LNCaP clone FGC (cell line): ENCODE results near the gene NAA15.
A peak's percentile ranks its signal among the peaks of the same experiment; 100 is the strongest.

Experiments
- DNase-seq: peaks from one replicate; pipeline ENCODE4 v3.0.0-alpha.2; 2011; ENCODE audit warnings: low read depth
- H3K4me3 ChIP-seq: 2 replicates; pipeline ENCODE4 v1.5.1; 2011; ENCODE audit warnings: mild to moderate bottlenecking, low read depth, low read length, control low read depth
- TF ChIP-seq, protein P1 (sequence below): IDR thresholded peaks from 2 replicates; pipeline ENCODE4 v1.5.1; 2012; ENCODE audit warnings: mild to moderate bottlenecking; ENCODE audit not compliant: control insufficient read depth, insufficient read depth; ENCODE audit errors: extremely low read depth

Gene NAA15

DNA sequence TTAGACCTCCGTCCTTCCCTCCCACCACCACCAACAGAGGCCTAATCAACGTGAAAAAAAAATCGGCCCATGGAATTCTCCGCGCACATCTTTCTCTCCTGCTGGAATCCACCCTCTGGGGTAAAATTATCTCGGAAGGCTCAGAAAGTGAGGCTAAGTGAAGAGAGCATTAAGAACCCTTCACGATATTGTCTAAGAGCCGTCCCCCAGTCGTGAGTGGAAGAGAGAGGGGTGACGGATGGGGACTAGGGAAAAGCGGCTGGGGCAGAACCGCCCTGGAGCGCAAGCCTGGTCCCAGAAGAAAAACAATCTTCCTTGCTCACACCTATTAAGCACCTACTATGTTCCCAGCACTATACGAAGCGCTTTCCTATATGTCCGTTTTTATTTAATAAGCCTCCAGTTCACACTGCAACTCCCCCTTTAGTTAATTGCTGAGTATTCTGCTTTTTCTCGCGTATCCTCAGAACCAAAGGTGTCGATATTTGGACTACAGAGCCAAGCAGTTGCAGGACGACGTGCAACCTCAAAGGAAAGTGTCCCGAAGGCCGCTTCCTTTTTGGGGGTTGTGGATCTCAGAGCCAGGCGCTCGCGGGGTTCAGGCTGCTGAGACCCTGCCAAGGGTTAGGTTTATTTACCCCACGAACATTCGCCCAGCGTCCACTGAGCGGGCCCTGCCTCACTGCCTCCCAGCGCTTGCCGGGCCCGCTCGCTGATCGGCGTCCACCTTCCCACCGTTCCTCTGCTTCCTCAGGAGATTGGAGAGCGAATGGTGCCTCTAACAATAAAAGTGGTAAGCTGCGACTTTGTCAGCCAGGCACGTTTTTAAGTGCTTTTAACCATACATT, 22.2 kb upstream of the NAA15 start:
- TF ChIP-seq, protein P1, sequence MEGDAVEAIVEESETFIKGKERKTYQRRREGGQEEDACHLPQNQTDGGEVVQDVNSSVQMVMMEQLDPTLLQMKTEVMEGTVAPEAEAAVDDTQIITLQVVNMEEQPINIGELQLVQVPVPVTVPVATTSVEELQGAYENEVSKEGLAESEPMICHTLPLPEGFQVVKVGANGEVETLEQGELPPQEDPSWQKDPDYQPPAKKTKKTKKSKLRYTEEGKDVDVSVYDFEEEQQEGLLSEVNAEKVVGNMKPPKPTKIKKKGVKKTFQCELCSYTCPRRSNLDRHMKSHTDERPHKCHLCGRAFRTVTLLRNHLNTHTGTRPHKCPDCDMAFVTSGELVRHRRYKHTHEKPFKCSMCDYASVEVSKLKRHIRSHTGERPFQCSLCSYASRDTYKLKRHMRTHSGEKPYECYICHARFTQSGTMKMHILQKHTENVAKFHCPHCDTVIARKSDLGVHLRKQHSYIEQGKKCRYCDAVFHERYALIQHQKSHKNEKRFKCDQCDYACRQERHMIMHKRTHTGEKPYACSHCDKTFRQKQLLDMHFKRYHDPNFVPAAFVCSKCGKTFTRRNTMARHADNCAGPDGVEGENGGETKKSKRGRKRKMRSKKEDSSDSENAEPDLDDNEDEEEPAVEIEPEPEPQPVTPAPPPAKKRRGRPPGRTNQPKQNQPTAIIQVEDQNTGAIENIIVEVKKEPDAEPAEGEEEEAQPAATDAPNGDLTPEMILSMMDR, result no peak
- no peak for DNase-seq
- H3K4me3 ChIP-seq, result no peak overlapping the region

DNA sequence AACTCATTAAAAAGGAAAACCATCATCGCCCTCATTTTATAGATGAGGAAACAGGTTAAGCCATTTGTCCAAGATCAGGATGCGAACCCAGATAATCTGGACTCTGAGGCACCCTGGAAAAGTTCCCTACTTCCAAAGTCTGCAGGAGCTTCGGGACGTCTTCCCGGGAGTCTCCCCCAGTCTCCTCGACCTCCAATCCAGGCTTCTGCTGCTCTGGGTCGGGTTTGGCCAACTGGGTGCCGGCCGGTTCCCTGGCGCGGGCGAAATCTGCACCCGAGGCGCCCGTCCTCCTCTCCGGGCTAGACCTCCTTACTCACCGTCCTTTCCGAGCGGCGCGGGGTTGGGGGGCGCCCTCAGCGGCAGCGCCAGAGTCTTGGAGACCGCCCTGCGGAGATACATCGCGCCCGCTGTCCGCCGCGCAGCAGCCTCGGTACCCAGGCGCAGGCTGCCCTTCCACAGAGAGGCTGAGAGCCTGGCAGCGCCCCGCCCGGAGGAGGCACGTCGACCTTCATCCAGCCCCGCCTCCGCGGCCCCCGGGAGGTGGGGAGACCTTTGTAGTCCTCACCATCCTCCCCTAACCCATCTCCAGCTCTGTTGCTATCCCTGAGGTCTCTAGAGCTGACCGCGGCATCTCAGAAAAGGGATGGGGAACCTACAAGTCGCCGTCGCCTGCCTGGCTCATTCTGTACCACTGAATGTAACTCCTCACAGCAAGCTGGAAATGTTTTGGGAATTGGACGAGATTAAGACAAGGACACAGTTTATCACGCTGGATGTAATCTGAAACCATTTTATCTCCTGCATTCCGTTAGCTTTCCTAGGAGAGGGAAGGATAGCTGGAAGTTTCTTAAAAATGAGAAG, 21.3 kb upstream of the NAA15 start, which contains the start of gene MGARP:
TSS of gene MGARP (minus strand) at position 466 of the 861 bp plus-strand sequence. CDS start at position 399, 67 bp downstream.
- DNase-seq, result no peak
- TF ChIP-seq, protein P1, result no peak
- no peak within 1 kb of the TSS for H3K4me3 ChIP-seq

DNA sequence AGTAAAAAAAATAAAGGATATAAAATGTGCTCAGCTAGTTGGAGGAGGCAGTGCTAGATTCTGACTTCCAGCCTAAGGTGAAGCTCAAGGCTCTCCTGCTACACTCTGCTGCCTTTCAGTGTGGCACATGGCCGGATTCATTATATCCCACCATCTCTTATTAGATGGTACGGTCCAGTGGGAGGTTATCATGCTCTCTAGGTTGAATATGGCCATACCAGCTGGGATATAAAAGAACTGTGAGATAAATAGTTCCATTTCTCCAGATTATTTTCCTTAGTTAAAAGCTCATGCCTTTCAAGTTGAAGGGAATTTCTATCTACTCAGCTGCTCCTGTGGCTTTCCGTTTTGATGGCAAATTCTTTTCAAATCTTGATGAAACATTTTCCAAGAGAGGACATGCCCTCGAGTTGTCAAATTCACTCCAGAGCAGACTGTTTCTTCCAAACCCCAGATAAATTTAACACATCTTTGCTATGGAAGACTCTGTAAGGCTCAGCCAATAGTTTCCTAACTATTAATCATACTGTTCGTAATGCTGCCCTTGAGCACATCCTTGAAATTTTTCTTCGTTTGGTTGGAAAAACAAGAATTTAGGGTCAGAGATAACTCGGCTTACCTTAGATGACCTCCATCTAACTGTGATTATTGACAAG, 19.1 kb upstream of the NAA15 start:
- H3K4me3 ChIP-seq, result no peak overlapping the region
- TF ChIP-seq, protein P1, result no peak
- no peak for DNase-seq

DNA sequence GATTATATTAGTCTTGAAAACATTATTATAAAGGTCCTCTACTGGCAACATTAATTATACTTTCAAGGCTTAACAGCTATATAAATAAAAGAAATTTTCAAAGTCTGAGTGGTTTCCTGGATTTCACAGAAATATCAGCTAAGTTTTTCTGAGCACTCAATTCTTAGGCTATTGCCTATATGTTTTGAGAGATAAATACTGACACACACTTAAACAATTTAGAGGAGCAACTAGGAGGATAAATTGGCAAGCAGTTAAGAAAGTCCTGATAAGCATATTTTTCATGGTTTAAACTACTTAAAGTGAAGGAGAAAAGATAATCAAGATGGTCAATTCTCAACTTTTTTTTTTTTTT, 18.6 kb upstream of the NAA15 start:
- H3K4me3 ChIP-seq, result no peak overlapping the region
- TF ChIP-seq, protein P1, result no peak
- DNase-seq, result no peak

DNA sequence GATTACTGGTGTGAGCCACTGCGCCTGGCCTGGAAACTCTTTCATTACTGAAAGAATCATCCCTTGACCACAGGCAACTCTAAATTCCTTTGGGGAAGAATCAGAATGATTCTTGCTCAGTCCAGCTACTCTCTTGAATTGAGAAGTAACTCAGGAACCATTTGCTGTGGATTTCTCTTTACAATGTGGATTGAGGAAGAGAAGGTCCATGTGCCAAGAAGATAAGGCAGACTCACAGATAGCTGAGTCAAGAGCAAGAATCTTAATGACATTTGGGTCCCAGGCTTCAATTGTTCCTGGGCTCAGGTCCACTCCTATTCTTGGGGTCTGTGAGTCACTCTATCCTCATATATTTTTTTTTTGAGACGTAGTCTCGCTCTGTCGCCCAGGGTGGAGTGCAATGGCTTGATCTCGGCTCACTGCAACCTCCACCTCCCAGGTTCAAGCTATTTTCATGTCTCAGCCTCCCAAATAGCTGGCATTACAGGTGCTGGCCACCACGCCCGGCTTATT, 15.1 kb upstream of the NAA15 start:
- no peak overlapping the region for H3K4me3 ChIP-seq
- DNase-seq, result no peak
- TF ChIP-seq, protein P1, result no peak

DNA sequence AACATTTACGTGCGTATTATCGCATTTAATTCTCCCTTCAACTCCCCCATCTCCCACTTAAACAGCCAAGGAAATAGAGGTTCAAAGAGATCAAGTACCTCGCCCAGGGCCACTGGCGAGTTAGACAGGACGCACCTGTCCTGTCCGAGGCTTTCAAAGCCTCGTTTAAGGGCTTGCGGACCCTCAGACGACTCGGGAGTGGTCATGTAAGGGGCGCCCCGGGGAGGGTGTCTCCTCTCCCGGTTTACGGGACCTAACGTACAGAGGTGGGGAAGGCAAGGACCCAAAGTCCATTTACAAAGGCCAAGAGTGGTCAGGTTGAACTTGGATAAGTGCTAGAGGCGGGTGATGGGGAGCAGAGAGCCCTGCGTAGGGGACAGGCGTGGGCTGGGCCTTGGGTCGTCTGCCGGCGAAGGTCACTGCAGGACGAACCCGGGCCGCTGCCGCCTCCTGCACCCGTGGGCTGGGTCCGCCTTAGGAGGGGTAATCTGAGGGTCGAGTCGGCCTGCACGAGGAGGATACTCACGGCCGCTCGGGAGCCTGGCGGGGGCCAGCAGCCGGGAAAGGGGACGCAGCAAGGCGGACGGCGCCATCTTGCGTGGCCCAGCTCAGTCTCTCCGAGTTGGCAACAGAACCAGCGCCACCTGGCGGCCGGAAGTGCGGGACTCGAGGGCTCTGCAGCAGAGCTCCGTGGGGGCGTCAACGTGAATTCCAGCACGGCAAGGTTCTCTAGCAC, 5.9 kb upstream of the NAA15 start:
- TF ChIP-seq, protein P1, result peak; percentile 97

More for the DNA sequence above, 5.9 kb upstream of the NAA15 start:
- DNase-seq, result no peak
- peak overlapping the region; percentile 97 for H3K4me3 ChIP-seq
